Right ventricle myocardium superior (tissue), 1 donor: Measurements from ENCODE around the gene PCLAF. TPM values are rescaled to one million over a fixed set of nuclear protein-coding genes. Genes with fewer than 3 reads are reported as not detected.
"Not testable (repeated sequence)": the region's sequence is repeated elsewhere in the genome, so short reads cannot be mapped to it uniquely, and the experiment has no call there.

ENCODE experiments used
- ATAC-seq: fragments of 200-7000 bp; cut with Tn5 transposase; one replicate; pipeline ENCODE4 v1.9.1; 2020; ENCODE audit warnings: mild to moderate bottlenecking; ENCODE audit not compliant: poor library complexity
- DNase-seq: peaks from one replicate; pipeline ENCODE4 v3.0.0-alpha.2; 2020
- intact Hi-C: fragments of 100-400 bp; cut with DNase I; formaldehyde crosslinking; loops from one replicate; pipeline ENCODE4 v1.11.2; 2022
- long read RNA-seq: library from polyadenylated mRNA; unstranded; transcript quantifications from one replicate; pipeline ENCODE4 v2.0.0, GENCODE V29; 2021
- total RNA-seq: library from RNA; stranded (reverse); fragmentation: NEBNext Ultra II Directional; extraction: Animal tissue kit (Norgen Biotek cat#: 25700); gene quantifications from one replicate; pipeline ENCODE4 v1.2.1, GENCODE V29; 2021
- donor health status: DM: no; HTN: yes; CAD: no; lungs with severe emphysema.

Gene PCLAF, protein sequence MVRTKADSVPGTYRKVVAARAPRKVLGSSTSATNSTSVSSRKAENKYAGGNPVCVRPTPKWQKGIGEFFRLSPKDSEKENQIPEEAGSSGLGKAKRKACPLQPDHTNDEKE
- 0.59 TPM for total RNA-seq
- long read RNA-seq, partial matches to known transcripts = 0 of 1 reads
- long read RNA-seq, other reads (novel, unspliced or antisense) = 0 of 1 reads

GRCh38 chr15:64381000-64381751 lies at the start of gene PCLAF:
TSS of gene PCLAF (minus strand) at chr15:64381441. CDS start at chr15:64381371, 70 bp downstream.
- intact Hi-C loops = no loop called here
- peak; percentile 97 for DNase-seq
- ATAC-seq = peak; percentile 100

DNA sequence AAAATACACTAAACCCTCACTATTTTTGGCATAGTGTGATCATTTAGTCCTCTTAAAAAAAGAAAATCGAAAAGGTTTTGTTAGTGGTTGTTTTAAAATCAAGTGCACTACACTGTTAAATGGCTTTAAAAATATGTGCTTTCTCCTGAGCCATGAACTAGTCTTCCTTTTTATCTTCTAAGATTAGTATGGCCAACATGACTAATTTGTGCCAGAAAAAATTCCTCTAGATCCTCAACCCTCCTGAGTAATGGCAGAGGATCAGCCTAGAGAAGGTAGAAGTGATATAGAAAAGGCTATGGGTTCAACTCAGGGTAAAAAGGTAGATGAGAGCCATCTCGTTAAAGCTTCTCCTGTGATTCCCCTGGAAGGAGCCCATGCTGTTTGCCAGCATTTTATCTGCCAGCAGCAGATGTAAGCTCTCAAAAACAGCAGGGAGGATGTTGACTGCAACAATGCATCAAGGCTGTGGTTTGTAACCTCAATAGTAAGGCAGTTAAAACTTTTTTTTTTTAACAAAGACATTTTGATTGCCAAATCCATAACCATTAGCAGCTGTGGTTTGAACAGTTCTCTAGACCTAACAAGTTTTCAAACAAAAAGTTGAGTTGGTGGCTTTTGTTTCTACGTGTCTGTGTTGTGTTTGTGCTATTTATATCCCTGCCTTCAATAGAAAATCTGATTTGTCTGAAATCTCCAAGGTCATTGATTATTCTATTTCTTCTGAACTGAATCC lies 48.9 kb upstream of the PCLAF start:
- DNase-seq (no peak), ATAC-seq (peak; percentile 91)
- intact Hi-C loops = loop anchor here (10.0 kb wide), 1 partner anchor 225 kb away; no protein-coding TSS in a partner anchor

- ATAC-seq = no peak
- intact Hi-C loops = loop anchor here (10.0 kb wide), 1 partner anchor 225 kb away; no protein-coding TSS in a partner anchor
These were observed 48.2 kb upstream of the PCLAF start for GRCh38 chr15:64429448-64429847.

GRCh38 chr15:64426845-64427465 lies 45.7 kb upstream of the PCLAF start:
- intact Hi-C loops = loop anchor here (10.0 kb wide), 1 partner anchor 228 kb away; no protein-coding TSS in a partner anchor
- ATAC-seq (no peak), DNase-seq (no peak)

More at GRCh38 chr15:64429448-64429847, 48.2 kb upstream of the PCLAF start:
- DNase-seq = no peak

DNA sequence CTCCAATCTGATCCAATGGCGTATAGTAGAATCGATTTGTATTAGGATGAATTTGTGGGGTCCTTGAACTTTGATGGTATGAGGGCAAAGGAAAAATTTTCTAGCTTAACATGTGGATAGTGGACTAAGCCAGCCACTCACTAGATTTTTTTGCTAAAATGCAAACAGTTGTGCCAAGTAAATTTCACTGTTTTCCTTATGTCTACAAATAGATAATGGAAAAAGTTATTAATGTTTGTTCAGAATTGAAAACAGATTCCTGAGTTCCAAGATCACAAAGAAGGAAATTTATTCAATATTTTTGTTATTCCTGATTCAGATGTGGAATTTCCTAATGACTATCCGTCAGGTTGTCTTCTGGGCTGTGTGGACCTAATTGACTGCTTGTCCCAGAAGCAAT lies 44.0 kb upstream of the PCLAF start:
- no peak for DNase-seq
- no peak for ATAC-seq
- intact Hi-C loops = loop anchor here (10.0 kb wide), 1 partner anchor 230 kb away; no protein-coding TSS in a partner anchor

GRCh38 chr15:64423970-64424369 lies 42.7 kb upstream of the PCLAF start:
- intact Hi-C loops = loop anchor here (10.0 kb wide), 1 partner anchor 231 kb away; no protein-coding TSS in a partner anchor
- ATAC-seq (no peak), DNase-seq (no peak)

DNA sequence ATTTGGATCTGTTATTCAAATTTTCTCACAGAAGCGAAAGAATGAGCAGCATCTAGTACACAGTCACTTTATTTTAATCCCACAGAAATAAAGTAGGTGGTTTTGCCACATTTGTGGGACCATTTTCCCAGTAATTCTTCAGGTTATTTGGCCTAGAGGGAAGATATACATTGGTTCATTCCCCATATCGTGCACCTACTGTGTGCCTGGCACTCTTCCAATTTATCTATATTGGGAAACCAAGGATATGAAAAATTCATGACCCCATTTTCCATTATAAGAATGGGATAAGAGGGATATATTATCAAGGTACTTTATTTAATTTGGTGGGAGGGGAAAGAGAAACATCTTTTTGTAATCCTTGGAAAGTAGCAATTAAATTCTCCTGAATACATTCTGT lies 41.5 kb upstream of the PCLAF start:
- intact Hi-C loops = loop anchor here (10.0 kb wide), 1 partner anchor 232 kb away; no protein-coding TSS in a partner anchor
- DNase-seq = no peak
- ATAC-seq = no peak

DNA sequence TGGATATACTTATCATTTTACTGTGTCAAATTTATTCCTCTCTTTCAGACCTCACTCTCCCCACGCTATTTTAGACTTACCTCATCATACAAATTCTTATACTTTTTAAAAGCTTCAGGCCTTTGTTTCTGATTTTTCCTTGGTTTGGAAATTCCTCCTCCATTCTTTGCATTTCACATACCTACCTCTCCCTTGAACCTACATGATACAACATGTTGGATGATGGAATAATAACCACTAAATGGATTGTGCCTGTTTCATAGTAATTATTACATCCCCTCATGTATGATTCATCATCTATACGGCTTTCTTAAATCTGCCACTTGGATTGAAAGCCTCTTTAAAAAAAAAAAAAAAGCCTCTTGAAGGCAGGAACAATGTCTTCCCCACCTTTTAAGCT lies 31.0 kb upstream of the PCLAF start:
- DNase-seq = no peak
- intact Hi-C loops = no loop called here

GRCh38 chr15:64400583-64400982 lies 19.3 kb upstream of the PCLAF start:
- intact Hi-C loops = no loop called here
- DNase-seq = no peak
- ATAC-seq = no peak

More for the DNA sequence above, 31.0 kb upstream of the PCLAF start:
- no peak for ATAC-seq

DNA sequence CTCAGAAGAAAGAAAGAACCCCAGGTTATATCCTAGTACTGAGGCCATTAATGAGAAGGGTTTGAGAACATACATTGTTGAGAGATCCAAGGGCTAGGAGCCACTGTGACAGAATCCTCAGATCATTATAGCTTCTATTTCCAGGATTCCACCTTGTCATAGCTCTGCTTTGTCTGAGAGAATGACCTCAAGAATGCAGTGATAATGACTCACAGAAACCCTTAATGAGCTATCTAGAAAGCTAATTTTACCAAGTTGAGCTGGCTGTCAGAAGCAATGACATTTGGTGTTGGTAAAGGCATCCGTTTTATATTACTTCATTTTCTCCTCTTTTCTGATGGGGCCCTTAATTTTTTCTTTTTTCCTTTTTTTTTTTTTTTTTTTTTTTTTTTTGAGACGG lies 17.3 kb upstream of the PCLAF start:
- DNase-seq (no peak), ATAC-seq (peak; percentile 69)
- intact Hi-C loops = no loop called here

- no peak for DNase-seq
- intact Hi-C loops = no loop called here
- ATAC-seq = no peak
These were observed 15.5 kb upstream of the PCLAF start for GRCh38 chr15:64396789-64397188.

DNA sequence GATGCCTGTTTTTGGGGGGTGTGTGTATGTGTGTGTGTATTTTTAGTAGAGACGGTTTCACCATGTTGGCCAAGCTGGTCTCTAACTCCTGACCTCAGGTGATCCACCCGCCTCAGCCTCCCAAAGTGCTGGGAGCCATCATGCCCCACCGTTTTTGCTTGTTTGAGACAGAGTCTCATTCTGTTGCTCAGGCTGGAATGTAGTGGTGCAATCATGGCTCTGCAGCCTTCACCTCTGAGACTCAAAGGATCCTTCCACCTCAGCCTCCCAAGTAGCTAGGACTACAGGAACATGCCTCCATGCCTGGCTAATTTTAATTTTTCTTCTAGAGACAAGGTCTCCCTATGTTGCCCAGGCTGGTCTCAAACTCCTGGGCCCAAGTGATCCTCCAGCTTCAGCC lies 11.2 kb upstream of the PCLAF start:
- DNase-seq, ATAC-seq, intact Hi-C loops: not testable (repeated sequence)

- DNase-seq (no peak), ATAC-seq (no peak)
- intact Hi-C loops = no loop called here
These were observed 7.8 kb upstream of the PCLAF start for GRCh38 chr15:64389036-64389435.

- peak; percentile 99 for ATAC-seq
- peak; percentile 97 for DNase-seq
- intact Hi-C loops = no loop called here
These were observed 6.4 kb upstream of the PCLAF start, which contains the start of gene TRIP4 for GRCh38 chr15:64387562-64388168. TSS of gene TRIP4 (plus strand) at chr15:64387836. CDS start at chr15:64387864, 28 bp downstream.

DNA sequence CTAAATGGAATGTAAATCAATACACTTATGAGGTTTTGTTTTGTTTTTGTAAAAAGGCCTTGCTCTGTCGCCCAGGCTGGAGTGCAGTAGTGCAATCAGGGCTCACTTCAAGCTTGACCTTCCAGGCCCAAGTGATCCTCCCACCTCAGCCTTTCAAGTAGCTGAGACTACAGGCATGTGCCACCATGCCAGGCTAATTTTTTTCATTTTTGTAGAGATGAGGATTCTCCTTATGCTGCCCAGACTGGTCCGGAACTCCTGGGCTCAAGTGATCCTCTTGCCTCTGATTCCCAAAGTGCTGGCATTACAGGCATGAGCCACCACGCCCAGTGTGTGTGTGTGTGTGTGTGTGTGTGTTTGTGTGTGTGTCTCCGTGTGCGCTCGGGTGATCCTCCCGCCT lies 5.0 kb upstream of the PCLAF start:
- intact Hi-C loops = no loop called here
- no peak for DNase-seq
- no peak for ATAC-seq

DNA sequence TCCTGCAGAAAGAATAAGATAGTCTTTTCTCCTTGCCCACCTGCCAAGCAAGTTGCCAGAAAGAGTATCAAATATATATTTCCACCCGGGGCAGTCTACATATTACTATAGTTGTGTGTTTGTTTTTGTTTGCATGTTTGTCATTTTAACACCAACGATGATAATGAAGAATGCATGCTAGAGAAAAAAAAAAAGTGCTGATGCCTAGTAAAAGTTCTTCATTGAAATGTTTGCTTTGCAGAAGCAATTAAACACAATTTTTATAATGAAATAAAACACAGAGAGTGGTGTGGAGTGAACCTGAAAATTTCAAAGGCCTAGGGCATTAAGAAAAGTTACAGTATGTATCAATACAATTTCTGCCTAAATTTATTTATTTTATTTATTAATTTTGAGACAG lies 2.5 kb upstream of the PCLAF start:
- intact Hi-C loops = no loop called here
- no peak for DNase-seq
- no peak for ATAC-seq

DNA sequence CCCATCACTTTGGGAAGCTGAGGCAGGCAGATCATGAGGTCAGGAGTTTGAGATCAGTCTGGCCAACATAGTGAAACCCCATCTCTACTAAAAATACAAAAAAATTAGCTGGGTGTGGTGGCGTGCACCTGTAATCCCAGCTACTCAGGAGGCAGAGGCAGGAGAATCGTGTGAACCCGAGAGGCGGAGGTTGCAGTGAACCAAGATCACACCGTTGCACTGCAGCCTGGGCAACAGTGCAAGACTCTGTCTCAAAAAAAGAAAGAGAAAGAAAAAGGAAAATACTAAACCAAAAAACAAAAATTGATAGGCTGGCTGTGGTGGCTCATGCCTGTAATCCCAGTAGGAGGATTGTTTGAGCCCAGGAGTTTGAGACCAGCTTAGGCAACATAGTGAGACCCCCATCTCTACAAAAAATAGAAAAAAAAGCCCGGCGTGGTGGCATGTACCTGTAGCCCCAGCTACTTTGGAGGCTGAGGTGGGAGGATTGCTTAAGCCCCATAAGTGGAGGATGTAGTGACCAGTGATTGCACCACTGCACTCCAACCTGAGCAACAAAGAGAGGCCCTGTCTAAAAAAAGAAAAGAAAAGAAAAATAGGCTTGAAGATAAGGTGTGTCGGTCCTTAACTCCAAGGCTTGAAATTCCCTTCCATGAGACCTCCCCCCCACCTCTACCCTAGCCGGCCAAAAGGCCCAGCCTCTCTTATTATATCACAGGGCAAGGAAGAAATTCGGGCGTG lies 941 bp downstream of the PCLAF start:
- intact Hi-C loops = not testable (repeated sequence)

More for the DNA sequence above, 941 bp downstream of the PCLAF start:
- not testable (repeated sequence) for ATAC-seq, DNase-seq
